ENCODE results near the gene BIRC2. TPM values are rescaled to one million over a fixed set of nuclear protein-coding genes. Genes with fewer than 3 reads are reported as not detected.

Gene BIRC2
- total RNA-seq, 1 experiment from 2014 or later = 76.8 TPM

DNA sequence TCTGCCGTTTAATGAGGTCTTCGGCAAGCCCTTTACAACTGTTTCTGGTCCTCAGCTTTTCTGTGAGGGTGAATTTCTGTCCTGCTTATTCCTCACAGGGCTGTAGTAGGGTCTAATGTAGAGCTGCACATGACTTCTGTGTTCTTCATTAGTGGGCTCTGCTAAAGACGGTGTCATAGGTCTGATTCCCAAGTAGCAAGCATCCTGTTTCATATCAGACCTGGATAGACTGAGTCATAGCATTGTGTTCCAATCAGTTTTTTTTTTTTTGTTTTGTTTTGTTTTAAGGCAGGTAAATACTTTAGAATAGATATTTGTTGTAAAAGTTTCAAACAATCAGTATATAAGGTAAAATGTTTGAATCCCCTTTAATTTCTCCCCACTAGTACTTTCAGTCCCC is 35.4 kb downstream of the BIRC2 start:
- CTCF ChIA-PET = no interaction called here
- H3K36me3 ChIP-seq (ENCODE audit: control insufficient read depth, insufficient read depth, low read length) = peaks cover 55% of the 10 kb centered on the region

DNA sequence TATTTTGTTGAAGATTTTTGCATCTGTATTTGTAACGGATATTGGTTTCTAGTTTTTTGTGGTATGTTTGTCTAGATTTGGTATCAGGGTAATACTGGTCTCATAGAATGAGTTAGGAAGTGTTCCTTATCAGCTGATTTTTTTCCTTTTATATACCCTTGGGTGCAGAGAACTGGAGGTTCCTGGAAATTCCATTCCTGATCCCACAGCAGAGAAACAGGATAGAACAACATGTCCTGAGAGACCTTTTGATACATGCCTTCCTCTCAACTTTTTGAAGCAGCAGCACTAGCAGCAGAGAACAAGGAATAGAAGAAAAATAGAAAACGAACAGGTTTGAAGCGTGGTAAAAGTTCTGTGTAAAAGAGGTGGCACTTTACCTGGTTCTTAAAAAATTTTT is 36.8 kb downstream of the BIRC2 start:
- CTCF ChIA-PET = no interaction called here
- DNase-seq (ENCODE audit: low read depth, low spot score) (no peak), ATAC-seq (no peak)
- no peak for TF ChIP-seq SIN3A (IDR thresholded peaks at IDR 0.05; ENCODE audit: borderline replicate concordance, insufficient read depth, low read depth, low read length)
- TF ChIP-seq, protein P1, sequence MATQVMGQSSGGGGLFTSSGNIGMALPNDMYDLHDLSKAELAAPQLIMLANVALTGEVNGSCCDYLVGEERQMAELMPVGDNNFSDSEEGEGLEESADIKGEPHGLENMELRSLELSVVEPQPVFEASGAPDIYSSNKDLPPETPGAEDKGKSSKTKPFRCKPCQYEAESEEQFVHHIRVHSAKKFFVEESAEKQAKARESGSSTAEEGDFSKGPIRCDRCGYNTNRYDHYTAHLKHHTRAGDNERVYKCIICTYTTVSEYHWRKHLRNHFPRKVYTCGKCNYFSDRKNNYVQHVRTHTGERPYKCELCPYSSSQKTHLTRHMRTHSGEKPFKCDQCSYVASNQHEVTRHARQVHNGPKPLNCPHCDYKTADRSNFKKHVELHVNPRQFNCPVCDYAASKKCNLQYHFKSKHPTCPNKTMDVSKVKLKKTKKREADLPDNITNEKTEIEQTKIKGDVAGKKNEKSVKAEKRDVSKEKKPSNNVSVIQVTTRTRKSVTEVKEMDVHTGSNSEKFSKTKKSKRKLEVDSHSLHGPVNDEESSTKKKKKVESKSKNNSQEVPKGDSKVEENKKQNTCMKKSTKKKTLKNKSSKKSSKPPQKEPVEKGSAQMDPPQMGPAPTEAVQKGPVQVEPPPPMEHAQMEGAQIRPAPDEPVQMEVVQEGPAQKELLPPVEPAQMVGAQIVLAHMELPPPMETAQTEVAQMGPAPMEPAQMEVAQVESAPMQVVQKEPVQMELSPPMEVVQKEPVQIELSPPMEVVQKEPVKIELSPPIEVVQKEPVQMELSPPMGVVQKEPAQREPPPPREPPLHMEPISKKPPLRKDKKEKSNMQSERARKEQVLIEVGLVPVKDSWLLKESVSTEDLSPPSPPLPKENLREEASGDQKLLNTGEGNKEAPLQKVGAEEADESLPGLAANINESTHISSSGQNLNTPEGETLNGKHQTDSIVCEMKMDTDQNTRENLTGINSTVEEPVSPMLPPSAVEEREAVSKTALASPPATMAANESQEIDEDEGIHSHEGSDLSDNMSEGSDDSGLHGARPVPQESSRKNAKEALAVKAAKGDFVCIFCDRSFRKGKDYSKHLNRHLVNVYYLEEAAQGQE (IDR thresholded peaks at IDR 0.05; ENCODE audit: insufficient read depth in 1 of 2, low read depth in 2 of 2, low read length in 1 of 2) = no peak
- POLR2A ChIA-PET = interaction anchor here (0.5 kb wide), 1 partner anchor 11 kb away, joined by 10 read pairs; no protein-coding TSS in a partner anchor
- no TSS peak for BruUV-seq (replicated peaks)
- Histone ChIP-seq H3K27me3 (ENCODE audit: control insufficient read depth, insufficient read depth, low read length) (no peaks in the 10 kb centered on the region), H3K36me3 (ENCODE audit: control insufficient read depth, insufficient read depth, low read length) (peaks cover 52% of the 10 kb centered on the region), H3K4me1 (ENCODE audit: control insufficient read depth, insufficient read depth, low read length) (peaks cover 4% of the 10 kb centered on the region; the same call in 1 of the 2 replicates), H3K4me3 (ENCODE audit: low read depth in 2 of 2, low read length in 2 of 2) (no peak overlapping the region), H3K9me3 (ENCODE audit: control insufficient read depth, insufficient read depth, low read depth, low read length) (no peaks in the 10 kb centered on the region), H3K27ac (ENCODE audit: low read length) (no peak overlapping the region)
- intact Hi-C loops (cut with micrococcal nuclease; ENCODE audit: unreplicated experiment) (no loop called here), in situ Hi-C loops (cut with HindIII; ENCODE audit: low pct_unique_long_range_greater_than_20kb, low sequenced_read_pairs) (no loop called here)

More for the DNA sequence above, 35.4 kb downstream of the BIRC2 start:
- H3K4me3 ChIP-seq (ENCODE audit: low read depth in 2 of 2, low read length in 2 of 2) = no peak overlapping the region
- POLR2A ChIA-PET = no interaction called here
- no peaks in the 10 kb centered on the region for H3K27me3 ChIP-seq (ENCODE audit: control insufficient read depth, insufficient read depth, low read length)
- no peaks in the 10 kb centered on the region for H3K9me3 ChIP-seq (ENCODE audit: control insufficient read depth, insufficient read depth, low read depth, low read length)
- intact Hi-C loops (cut with micrococcal nuclease; ENCODE audit: unreplicated experiment) (no loop called here), in situ Hi-C loops (cut with HindIII; ENCODE audit: low pct_unique_long_range_greater_than_20kb, low sequenced_read_pairs) (no loop called here)
- DNase-seq (ENCODE audit: low read depth, low spot score) (no peak), ATAC-seq (no peak)
- no peak for TF ChIP-seq CTCF (IDR thresholded peaks at IDR 0.05)
- TF ChIP-seq, protein P1 (IDR thresholded peaks at IDR 0.05; ENCODE audit: insufficient read depth in 1 of 2, low read depth in 2 of 2, low read length in 1 of 2) = no peak
- no peak for TF ChIP-seq TCF7L2 (IDR thresholded peaks at IDR 0.05; ENCODE audit: low read depth, low read length)
- no peak for TF ChIP-seq POLR2AphosphoS5 (IDR thresholded peaks at IDR 0.05; ENCODE audit: low read depth, low read length)
- H3K4me1 ChIP-seq (ENCODE audit: control insufficient read depth, insufficient read depth, low read length) = peaks cover 10% of the 10 kb centered on the region; the same call in 1 of the 2 replicates
- no TSS peak for BruUV-seq (replicated peaks)
- no peak overlapping the region for H3K27ac ChIP-seq (ENCODE audit: low read length)
